ENCODE data around the gene GJD4. TPM values are rescaled to one million over a fixed set of nuclear protein-coding genes. Genes with fewer than 3 reads are reported as not detected.

Gene GJD4
- total RNA-seq, 1 experiment from 2014 or later = not detected

- no peak for DNase-seq (ENCODE audit: low read depth)
Measured at GRCh38 chr10:35578618-35578956, 26.6 kb upstream of the GJD4 start.

GRCh38 chr10:35579116-35579515 lies 26.0 kb upstream of the GJD4 start:
- no peak for DNase-seq (ENCODE audit: low read depth)

DNA sequence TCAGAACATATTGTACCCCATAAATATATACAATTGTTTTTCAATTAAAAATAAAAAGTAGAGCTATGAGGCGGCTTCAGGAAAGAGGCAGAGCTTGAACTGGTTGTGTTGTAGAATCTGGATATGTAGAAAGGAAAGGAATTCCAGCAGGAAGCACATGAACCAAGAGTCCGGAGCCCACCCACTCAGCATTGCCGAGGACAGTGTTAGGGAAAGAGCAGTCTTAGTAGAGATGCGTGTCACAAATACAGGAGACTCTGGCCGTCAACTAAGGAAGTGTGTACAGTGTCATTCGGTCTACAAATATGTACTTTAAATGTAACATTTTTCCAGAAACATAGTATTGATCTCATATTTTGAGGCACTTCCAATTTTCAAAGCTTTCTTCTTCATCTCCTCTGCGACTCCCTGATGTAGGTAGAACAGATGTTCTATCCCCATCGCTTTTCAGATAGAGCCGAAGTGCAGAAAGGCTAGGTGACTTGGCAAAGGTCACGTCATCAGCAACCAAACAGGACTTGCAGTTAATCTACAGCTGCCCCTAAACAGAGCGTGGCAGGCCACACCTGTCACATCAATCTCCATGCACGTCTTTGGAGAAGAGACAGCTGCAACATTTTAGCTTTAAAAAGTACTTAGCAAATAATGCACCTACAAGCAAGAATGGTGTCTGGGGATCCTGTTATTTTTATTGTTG lies 25.3 kb upstream of the GJD4 start:
- no peak for DNase-seq (ENCODE audit: low read depth)

DNA sequence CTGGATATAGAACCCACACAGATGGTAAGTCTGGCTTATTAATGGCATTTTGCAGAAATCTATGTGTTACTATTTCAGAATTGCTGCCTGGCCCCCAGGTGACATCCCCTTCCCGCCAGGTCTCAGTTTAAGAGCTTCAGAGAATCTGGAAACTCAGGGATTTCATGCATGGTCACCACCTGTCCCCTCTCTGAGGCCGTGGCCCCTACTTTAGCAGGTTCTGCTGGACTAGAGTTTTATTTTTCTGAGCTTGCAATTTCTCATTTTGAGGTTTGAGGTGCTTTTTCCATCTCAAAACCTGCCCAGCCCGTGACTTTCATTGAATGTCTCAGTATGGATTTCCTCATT lies 24.7 kb upstream of the GJD4 start:
- DNase-seq (ENCODE audit: low read depth) = no peak

GRCh38 chr10:35581655-35582054 lies 23.5 kb upstream of the GJD4 start:
- no peak for DNase-seq (ENCODE audit: low read depth)

GRCh38 chr10:35584946-35585345 lies 20.2 kb upstream of the GJD4 start:
- no peak for DNase-seq (ENCODE audit: low read depth)

DNA sequence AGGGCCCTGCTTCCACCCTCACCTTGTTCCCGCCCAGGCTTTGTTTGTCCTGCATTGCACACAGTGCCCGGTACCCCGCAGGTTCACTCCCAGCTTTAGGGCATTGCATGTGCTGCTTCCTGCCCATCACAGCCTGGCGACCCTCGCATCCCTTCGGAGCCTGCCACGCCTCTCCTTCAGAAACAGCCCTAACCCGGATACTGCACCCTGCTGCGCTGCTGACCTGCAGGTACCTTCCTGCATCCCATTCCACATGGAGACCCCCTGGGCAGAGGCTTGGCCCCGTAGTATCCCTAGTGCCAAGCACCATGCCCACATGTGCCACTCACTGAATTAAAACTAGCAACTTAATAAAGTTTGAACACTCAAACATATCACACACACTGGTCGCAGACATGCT lies 19.8 kb upstream of the GJD4 start:
- no peak for DNase-seq (ENCODE audit: low read depth)

GRCh38 chr10:35585903-35586535 lies 19.1 kb upstream of the GJD4 start:
- DNase-seq (ENCODE audit: low read depth) = no peak

GRCh38 chr10:35588836-35589235 lies 16.3 kb upstream of the GJD4 start:
- DNase-seq (ENCODE audit: low read depth) = no peak

- DNase-seq (ENCODE audit: low read depth) = no peak
Measured at GRCh38 chr10:35592441-35592840, 12.7 kb upstream of the GJD4 start.

DNA sequence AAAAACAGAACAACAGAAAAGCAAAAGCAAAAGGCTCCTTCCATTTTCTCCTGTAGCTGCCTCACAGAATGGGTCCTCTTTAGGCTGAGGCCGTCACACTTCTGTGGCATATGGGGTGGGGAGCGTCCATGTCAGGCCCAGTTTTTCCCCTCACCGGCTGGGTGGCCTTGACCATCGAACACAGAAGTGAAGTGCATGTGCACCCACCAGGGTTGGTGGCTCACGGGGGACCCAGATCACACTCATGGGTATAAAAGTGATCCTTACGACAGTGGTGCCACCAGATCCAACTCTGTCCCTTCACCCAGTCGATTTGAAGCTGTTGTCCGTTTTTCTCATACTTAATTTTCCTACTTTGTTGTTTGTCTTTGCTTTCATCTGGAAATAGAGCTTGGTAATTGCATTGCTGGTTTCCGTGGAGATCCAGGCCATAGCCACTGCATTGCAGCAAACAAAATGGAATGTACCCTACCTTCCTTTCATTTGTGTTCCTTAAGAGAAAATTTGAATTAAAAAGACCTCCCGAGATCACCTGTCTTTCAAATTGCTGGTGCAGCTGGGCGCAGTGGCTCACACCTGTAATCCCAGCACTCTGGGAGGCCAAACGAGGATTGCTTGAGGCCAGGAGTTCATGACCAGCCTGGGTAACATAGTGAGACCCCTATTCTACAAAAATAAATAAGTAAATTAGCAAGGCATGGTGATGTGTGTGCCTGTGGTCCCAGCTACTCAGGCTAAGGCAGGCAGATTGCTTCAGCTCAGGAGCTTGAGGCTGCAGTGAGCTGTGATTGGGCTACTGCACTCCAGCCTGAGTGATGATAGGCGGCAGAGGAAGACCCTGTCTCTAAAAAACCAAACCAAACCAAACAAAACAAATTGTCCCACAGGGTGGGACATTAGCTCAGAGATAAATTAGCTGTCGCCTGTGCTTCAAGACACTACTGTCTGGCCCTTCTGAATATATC lies 10.7 kb upstream of the GJD4 start:
- no peak for DNase-seq (ENCODE audit: low read depth)

DNA sequence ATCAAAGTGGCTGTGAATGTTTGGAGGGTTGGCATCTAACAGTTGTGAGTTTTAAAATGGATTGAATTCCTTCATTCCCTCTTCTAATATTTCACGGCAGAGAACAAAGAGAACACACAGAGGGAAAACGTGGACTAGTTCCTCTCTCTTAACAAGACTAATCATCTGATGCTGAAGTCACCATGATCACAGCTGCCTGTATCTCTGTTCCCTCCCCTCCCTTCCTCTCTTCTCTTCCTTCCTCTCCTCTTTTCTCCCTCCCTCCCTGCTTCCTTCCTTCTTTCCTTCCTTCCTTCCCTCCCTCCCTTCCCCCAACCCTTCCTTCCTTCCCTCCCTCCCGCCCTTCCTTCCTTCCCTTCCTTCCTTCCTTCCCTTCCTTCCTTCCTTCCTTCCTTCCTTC lies 10.0 kb upstream of the GJD4 start:
- no peak for DNase-seq (ENCODE audit: low read depth)

GRCh38 chr10:35598379-35598778 lies 6.8 kb upstream of the GJD4 start:
- DNase-seq (ENCODE audit: low read depth) = no peak

DNA sequence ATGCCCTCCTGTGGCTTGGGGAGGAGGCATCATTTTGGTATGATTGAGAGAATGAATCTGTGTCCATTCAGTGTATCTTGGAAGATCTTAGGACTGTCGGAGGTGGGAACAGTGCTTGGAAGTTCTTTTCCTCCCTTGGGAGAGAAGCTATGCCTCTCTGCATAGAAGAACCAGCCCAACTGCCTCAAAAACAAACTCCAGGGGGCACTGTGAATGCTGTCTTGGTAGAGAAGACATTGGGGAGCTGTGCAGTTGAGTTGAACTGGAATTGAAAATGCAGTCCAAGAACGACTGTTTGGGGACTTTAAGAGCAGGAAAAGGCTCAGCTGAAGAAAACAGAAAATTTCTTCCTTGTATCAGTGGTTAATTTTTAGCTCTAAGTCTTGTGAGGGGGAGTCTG lies 4.9 kb upstream of the GJD4 start:
- DNase-seq (ENCODE audit: low read depth) = no peak

DNA sequence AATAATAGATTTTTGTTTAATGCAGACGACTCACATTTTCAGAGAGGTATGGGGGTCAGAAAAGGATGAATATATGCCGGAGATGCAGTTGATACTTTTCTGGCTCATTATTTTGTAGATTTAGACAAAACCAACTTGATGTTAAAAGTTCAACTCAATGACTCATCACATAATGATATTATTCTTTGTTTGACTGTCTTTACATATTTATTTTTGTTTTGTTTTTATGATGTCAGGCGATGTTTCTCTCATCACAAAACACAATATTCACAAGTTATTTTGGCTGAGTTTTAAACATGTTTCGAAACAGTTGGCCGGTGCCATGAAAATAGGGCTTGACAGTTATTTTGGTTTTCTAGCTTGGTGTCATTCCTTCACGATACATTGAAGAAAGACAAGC lies 1.3 kb downstream of the GJD4 start:
- DNase-seq (ENCODE audit: low read depth) = no peak

DNA sequence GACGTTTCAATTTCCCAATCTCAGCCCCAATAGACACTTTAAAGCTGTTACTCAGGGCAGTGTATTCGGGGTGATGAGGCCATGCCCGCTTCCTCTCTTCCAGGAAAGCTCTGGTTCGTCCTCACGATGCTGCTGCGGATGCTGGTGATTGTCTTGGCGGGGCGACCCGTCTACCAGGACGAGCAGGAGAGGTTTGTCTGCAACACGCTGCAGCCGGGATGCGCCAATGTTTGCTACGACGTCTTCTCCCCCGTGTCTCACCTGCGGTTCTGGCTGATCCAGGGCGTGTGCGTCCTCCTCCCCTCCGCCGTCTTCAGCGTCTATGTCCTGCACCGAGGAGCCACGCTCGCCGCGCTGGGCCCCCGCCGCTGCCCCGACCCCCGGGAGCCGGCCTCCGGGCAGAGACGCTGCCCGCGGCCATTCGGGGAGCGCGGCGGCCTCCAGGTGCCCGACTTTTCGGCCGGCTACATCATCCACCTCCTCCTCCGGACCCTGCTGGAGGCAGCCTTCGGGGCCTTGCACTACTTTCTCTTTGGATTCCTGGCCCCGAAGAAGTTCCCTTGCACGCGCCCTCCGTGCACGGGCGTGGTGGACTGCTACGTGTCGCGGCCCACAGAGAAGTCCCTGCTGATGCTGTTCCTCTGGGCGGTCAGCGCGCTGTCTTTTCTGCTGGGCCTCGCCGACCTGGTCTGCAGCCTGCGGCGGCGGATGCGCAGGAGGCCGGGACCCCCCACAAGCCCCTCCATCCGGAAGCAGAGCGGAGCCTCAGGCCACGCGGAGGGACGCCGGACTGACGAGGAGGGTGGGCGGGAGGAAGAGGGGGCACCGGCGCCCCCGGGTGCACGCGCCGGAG lies 2.6 kb downstream of the GJD4 start:
- no peak for DNase-seq (ENCODE audit: low read depth)

DNA sequence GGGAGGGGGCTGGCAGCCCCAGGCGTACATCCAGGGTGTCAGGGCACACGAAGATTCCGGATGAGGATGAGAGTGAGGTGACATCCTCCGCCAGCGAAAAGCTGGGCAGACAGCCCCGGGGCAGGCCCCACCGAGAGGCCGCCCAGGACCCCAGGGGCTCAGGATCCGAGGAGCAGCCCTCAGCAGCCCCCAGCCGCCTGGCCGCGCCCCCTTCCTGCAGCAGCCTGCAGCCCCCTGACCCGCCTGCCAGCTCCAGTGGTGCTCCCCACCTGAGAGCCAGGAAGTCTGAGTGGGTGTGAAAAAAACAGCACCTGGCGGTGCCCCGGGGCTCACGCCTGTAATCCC lies 3.2 kb downstream of the GJD4 start:
- DNase-seq (ENCODE audit: low read depth) = no peak

DNA sequence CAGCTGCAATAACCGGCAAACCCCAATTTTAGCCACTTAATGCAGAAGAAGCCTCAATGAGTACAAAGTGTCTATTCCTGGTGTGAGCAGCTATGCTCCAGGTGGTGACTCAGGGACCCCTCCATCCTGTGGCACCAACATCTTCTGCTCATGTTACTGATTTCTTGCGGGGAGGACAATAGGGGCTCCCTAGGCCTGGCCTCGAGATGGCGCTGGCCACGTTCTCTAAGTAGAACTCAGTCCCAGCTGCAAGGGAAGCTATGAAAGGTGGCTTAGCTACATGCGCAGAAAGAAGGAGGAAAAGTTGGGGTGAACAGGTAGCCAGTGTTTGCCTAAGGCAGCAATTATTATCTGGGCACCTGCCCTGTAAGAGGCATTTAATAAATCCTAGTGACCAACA lies 6.6 kb downstream of the GJD4 start:
- no peak for DNase-seq (ENCODE audit: low read depth)

- no peak for DNase-seq (ENCODE audit: low read depth)
Measured at GRCh38 chr10:35612385-35613106, 7.4 kb downstream of the GJD4 start.

DNA sequence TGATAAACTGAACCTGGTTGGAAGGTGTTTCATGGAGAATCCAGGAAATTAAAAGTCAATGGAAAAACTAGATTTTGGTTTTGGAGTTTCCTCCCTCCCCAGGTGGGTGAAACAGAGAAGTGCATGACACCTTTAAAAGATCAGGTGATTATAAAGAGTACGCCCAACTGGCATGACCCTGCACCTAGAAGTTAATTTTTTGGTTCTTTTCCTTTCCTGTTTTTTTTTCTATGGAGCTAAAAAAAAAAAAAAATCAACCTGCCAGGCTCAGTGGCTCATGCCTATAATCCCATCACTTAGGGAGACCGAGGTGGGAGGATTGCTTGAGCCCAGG lies 7.9 kb downstream of the GJD4 start:
- no peak for DNase-seq (ENCODE audit: low read depth)

GRCh38 chr10:35613597-35614226 lies 8.6 kb downstream of the GJD4 start:
- peak; percentile 20 for DNase-seq (ENCODE audit: low read depth)

All from Daoy (cell line).